Activated CD8-positive, alpha-beta T cell treated with anti-CD3 and anti-CD28 coated beads, Interleukin-2, amount 10 ng/mL, durations not matched to agents 7 days and 5 days (primary cell): ENCODE measurements around the gene OBSL1. TPM values are rescaled to one million over a fixed set of nuclear protein-coding genes. Genes with fewer than 3 reads are reported as not detected.

ENCODE experiments used
- ATAC-seq: fragments of 150-1000 bp; cut with Tn5 transposase; one replicate; pipeline ENCODE4 v1.10.0; 2021; ENCODE audit warnings: moderate library complexity
- CTCF ChIA-PET: fragments of 350-600 bp; sonication (Branson Sonifier 250); formaldehyde crosslinking; loops from one replicate; lab custom pipeline; 2021; ENCODE audit warnings: antibody characterized with exemption; lab: Charles Lee
- POLR2A ChIA-PET: fragments of 350-600 bp; sonication (Branson Sonifier 250); formaldehyde crosslinking; loops from one replicate; lab custom pipeline; 2021; ENCODE audit warnings: antibody characterized with exemption; lab: Charles Lee
- DNase-seq: peaks from one replicate; pipeline ENCODE4 v3.0.0-alpha.2; 2020
- H3K27ac Mint-ChIP-seq: one replicate; pipeline ENCODE4 v1.8.0; 2021; ENCODE audit warnings: mild to moderate bottlenecking, mixed read lengths
- H3K27me3 Mint-ChIP-seq: one replicate; pipeline ENCODE4 v1.8.0; 2021; ENCODE audit warnings: low read depth, mixed read lengths
- H3K36me3 Mint-ChIP-seq: one replicate; pipeline ENCODE4 v1.8.0; 2021; ENCODE audit warnings: low read depth, mixed read lengths
- H3K4me1 Mint-ChIP-seq: one replicate; pipeline ENCODE4 v1.8.0; 2021; ENCODE audit warnings: low read depth, mixed read lengths
- H3K4me3 Mint-ChIP-seq: one replicate; pipeline ENCODE4 v1.8.0; 2021; ENCODE audit warnings: mild to moderate bottlenecking, mixed read lengths
- H3K9me3 Mint-ChIP-seq: one replicate; pipeline ENCODE4 v1.8.0; 2022; ENCODE audit warnings: mixed read lengths; ENCODE audit not compliant: insufficient read depth
- total RNA-seq, 2 experiments: library from RNA; stranded (reverse); gene quantifications; one replicate each; pipeline ENCODE4 v1.2.3, GENCODE V29; 2021

OBSL1 gene
- total RNA-seq, 2 experiments from 2014 or later, result 0.18 to 0.45 TPM

DNA sequence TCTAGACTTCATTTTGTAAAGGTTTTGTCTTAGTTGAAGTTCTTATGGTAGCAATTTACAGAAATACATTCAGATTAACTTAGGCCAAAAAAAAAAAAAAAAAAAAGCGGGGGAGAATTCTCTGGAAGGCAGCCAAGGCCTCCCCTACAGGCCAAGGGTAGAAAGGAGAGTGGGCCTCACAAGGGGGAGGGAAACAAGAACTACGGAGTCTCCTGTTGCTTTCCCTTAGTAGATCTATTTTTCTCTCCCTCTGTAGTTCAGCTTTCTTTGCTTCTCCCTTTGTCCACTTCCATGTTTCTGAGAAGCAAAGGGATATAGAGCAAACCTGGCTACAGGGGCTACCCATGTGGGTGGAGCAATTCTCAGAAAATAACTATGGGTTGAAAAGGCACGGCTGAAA, 23.9 kb upstream of the OBSL1 start:
- H3K27me3 Mint-ChIP-seq, result peaks cover 11% of the 10 kb centered on the region
- no peaks in the 10 kb centered on the region for H3K36me3 Mint-ChIP-seq
- H3K4me3 Mint-ChIP-seq, result no peak overlapping the region
- H3K4me1 Mint-ChIP-seq, result peaks cover 32% of the 10 kb centered on the region
- ATAC-seq (no peak), DNase-seq (no peak)
- ChIA-PET CTCF (interaction anchor here (0.9 to 1.3 kb wide), 3 partner anchors 35 to 65 kb away, joined by 3 read pairs; no protein-coding TSS in a partner anchor), POLR2A (no interaction called here)
- no peaks in the 10 kb centered on the region for H3K9me3 Mint-ChIP-seq
- no peak overlapping the region for H3K27ac Mint-ChIP-seq

DNA sequence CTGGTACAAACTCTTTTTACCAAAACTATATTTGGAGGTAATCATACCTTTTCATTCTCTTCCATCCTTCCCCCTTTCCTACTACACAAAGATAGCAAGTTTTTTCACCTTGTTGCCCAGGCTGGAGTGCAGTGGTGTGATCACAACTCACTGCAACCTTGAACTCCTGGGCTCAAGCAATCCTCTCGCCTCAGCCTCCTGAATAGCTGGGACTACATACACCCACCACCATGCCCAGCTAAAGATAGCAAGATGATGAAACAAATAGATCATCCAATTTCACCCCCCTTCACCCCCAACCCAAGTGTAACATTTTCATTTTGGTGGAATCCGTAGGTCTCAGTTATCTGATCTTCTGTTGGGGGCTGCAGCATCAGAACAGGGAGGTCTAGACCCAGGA, 21.8 kb upstream of the OBSL1 start:
- Mint-ChIP-seq H3K9me3 (no peaks in the 10 kb centered on the region), H3K27me3 (peaks cover 11% of the 10 kb centered on the region), H3K27ac (no peak overlapping the region), H3K4me1 (peaks cover 20% of the 10 kb centered on the region), H3K4me3 (no peak overlapping the region), H3K36me3 (no peaks in the 10 kb centered on the region)
- DNase-seq (no peak), ATAC-seq (no peak)
- ChIA-PET CTCF (no interaction called here), POLR2A (no interaction called here)

DNA sequence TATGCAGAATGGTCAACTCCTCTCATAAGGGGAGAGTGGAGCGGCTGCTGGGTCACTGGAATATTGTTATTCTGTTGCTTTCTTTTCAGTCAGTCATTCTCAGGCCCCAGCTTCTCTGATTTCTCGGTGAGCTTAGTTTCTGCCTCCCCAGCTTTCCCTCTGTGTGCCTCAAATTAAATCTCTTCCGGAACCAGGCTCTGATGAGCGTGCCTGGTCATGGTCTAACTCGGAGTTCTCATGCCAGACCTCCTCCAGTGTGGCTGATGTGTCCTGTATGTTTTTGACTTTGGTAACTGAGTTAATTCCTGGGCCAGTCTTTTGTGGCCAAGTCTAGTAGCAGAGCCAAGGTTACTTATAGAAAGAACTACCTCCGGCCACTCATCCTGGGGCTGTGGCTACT, 21.4 kb upstream of the OBSL1 start:
- Mint-ChIP-seq H3K4me1 (peaks cover 18% of the 10 kb centered on the region), H3K4me3 (no peak overlapping the region), H3K9me3 (no peaks in the 10 kb centered on the region), H3K36me3 (no peaks in the 10 kb centered on the region), H3K27me3 (peaks cover 11% of the 10 kb centered on the region), H3K27ac (no peak overlapping the region)
- DNase-seq (no peak), ATAC-seq (no peak)
- POLR2A ChIA-PET, result no interaction called here
- CTCF ChIA-PET, result no interaction called here

GRCh38 chr2:219591091-219591490, 19.8 kb upstream of the OBSL1 start:
- H3K9me3 Mint-ChIP-seq, result no peaks in the 10 kb centered on the region
- H3K4me1 Mint-ChIP-seq, result peaks cover 6% of the 10 kb centered on the region
- ATAC-seq (no peak), DNase-seq (no peak)
- H3K27me3 Mint-ChIP-seq, result peaks cover 11% of the 10 kb centered on the region
- ChIA-PET CTCF (interaction anchor here (1.0 kb wide), 1 partner anchor 52 kb away, joined by 4 read pairs; no protein-coding TSS in a partner anchor), POLR2A (no interaction called here)
- H3K27ac Mint-ChIP-seq, result no peak overlapping the region
- H3K36me3 Mint-ChIP-seq, result no peaks in the 10 kb centered on the region
- no peak overlapping the region for H3K4me3 Mint-ChIP-seq

DNA sequence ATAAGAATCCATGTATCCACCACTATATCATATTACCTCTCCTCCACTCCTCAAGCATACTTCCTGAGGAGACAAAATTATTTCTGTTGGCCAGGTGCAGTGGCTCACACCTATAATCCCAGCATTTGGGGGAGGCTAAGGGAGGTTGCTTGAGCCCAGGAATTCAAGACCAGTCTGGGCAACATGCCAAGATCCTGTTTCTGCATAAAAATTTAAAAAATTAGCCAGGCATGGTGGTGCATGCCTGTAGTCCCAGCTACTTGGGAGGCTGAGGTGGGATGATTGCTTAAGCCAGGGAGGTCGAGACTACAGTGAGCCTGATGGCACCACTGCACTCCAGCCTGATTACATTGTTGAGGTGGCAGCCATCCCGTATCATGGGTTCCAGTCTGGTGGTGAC, 10.0 kb upstream of the OBSL1 start:
- Mint-ChIP-seq H3K27me3 (peaks cover 12% of the 10 kb centered on the region), H3K4me1 (no peaks in the 10 kb centered on the region), H3K9me3 (no peaks in the 10 kb centered on the region), H3K4me3 (no peak overlapping the region), H3K36me3 (no peaks in the 10 kb centered on the region), H3K27ac (no peak overlapping the region)
- DNase-seq, result no peak
- no peak for ATAC-seq
- POLR2A ChIA-PET, result no interaction called here
- CTCF ChIA-PET, result interaction anchor here (1.5 kb wide), 1 partner anchor 13 kb away, joined by 3 read pairs; no protein-coding TSS in a partner anchor

GRCh38 chr2:219578811-219579613, 7.7 kb upstream of the OBSL1 start:
- Mint-ChIP-seq H3K27ac (no peak overlapping the region), H3K4me1 (no peaks in the 10 kb centered on the region), H3K4me3 (no peak overlapping the region), H3K27me3 (peaks cover 12% of the 10 kb centered on the region), H3K9me3 (no peaks in the 10 kb centered on the region), H3K36me3 (no peaks in the 10 kb centered on the region)
- ATAC-seq, result no peak
- CTCF ChIA-PET, result interaction anchor here (1.2 kb wide), 1 partner anchor 37 kb away, joined by 7 read pairs; no protein-coding TSS in a partner anchor
- DNase-seq, result no peak
- POLR2A ChIA-PET, result no interaction called here

DNA sequence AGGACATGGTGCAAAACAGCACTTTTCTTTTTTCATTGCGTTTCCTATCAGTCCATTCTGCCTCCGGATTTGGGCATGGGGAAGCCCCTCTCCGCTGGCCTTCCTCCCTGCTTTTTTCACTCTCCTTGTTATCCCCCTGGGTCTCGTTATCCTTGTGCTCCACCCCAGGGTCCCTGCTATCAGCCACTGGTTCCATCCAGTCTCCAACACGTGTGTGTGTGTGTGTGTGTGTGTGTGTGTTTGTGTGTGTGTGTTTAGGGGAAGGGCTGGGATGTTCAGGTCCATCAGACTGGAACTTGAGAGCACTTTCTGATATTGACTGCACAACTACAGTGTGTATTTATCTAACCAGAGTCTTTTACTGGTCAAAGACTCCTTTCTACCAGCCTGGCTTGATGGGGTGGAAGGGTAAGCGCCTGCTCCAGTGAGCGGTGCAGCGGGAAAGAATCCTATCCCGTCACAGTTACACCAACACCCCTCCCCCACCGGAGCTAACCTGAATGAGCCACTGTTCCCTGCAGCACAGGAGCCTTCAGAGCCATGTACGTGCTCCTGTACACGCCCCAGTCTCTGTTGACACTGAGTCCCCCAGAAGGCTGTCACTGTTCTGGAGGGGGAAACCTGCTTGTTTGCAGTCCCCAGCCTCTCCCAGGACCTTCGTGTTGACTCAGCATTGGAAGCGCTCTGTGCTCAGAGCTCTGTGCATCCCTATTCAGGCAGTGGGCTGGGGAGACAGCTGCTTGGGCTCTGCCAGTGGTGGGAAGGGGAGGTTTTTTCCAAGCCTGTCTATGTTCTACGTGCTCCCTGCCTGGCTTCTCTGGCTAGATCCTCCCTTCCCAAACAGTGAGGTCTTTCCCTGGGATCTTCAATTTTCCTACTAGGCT, 5.4 kb upstream of the OBSL1 start:
- Mint-ChIP-seq H3K9me3 (no peaks in the 10 kb centered on the region), H3K4me3 (no peak overlapping the region), H3K27ac (no peak overlapping the region), H3K4me1 (no peaks in the 10 kb centered on the region), H3K27me3 (peaks cover 25% of the 10 kb centered on the region), H3K36me3 (no peaks in the 10 kb centered on the region)
- POLR2A ChIA-PET, result interaction anchor here (0.6 to 0.8 kb wide), 2 partner anchors 20 to 70 kb away, joined by 3 to 4 read pairs; no protein-coding TSS in a partner anchor
- CTCF ChIA-PET, result interaction anchor here (3.0 kb wide), 1 partner anchor 17 kb away, joined by 13 read pairs; no protein-coding TSS in a partner anchor
- no peak for ATAC-seq
- DNase-seq, result no peak

DNA sequence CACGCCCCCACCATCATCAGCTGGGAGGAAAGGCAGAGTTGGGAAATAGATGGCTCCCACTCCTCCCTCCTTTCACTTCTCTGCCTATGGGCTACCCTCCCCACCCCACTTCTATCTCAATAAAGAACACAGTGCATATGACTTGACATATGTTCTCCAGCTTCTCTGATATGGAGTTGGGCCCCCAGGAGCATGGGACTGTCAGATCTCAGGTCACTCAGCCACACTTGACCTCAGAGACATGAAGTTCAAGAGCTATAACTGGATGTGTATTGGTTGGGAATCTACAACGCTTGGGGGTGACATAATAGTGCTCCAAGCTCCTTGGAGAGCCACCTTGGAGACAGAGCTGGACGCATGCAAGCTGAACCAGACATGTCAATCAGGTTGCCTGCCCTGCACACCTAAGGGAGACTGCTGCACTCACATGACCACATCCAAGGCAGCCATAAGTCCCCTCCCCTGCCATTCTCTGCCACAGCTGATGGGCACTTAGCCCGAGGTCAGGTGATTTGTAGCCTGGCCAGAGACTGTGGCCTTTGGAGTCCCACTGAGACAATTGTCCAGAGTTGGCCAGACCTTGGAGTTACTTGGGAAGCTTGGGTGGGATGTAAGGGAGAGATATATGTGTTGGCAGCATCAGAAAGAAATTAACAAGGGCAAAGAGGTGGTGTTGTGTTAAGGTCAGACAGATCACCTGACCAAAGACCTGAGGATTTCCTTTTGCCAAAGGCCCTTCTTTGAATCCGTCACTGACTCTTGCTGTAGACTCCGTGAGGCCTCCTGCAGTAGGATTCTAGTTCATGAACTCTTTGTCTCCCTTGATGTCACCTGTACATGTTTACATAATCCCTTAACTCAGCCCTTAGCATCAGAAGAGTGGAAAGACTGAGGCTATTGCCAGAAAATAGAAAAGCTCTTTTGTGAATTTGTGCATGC, 4.5 kb upstream of the OBSL1 start:
- Mint-ChIP-seq H3K27me3 (peaks cover 28% of the 10 kb centered on the region), H3K27ac (no peak overlapping the region), H3K4me1 (no peaks in the 10 kb centered on the region), H3K4me3 (no peak overlapping the region), H3K9me3 (no peaks in the 10 kb centered on the region), H3K36me3 (no peaks in the 10 kb centered on the region)
- DNase-seq, result no peak
- no peak for ATAC-seq
- ChIA-PET CTCF (interaction anchor here (3.0 kb wide), 1 partner anchor 16 kb away, joined by 13 read pairs; no protein-coding TSS in a partner anchor), POLR2A (no interaction called here)

DNA sequence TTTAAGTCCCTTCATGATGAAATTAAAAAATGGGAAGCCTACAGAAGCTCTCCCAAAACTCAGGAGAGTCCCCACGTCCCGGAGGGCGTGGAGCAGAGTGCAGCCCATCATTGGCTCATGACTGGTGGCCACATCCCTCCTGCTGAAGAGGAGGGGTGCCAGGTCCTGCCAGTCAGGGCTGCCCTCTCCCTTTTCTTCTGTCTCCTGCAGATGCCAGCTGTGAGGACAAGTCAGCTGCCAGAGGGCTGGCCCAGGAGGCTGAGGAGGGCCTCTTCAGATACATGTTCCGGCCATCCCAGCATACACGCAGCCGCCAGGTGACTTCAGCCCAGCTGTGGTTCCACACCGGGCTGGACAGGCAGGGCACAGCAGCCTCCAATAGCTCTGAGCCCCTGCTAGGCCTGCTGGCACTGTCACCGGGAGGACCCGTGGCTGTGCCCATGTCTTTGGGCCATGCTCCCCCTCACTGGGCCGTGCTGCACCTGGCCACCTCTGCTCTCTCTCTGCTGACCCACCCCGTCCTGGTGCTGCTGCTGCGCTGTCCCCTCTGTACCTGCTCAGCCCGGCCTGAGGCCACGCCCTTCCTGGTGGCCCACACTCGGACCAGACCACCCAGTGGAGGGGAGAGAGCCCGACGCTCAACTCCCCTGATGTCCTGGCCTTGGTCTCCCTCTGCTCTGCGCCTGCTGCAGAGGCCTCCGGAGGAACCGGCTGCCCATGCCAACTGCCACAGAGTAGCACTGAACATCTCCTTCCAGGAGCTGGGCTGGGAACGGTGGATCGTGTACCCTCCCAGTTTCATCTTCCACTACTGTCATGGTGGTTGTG, 3.4 kb upstream of the OBSL1 start:
- Mint-ChIP-seq H3K27ac (no peak overlapping the region), H3K4me1 (no peaks in the 10 kb centered on the region), H3K27me3 (peaks cover 35% of the 10 kb centered on the region), H3K4me3 (no peak overlapping the region), H3K36me3 (no peaks in the 10 kb centered on the region), H3K9me3 (no peaks in the 10 kb centered on the region)
- ATAC-seq (peak; percentile 10), DNase-seq (no peak)
- POLR2A ChIA-PET, result no interaction called here
- CTCF ChIA-PET, result interaction anchor here (1.2 to 3.0 kb wide), 2 partner anchors 15 to 68 kb away, joined by 3 to 13 read pairs; no protein-coding TSS in a partner anchor

DNA sequence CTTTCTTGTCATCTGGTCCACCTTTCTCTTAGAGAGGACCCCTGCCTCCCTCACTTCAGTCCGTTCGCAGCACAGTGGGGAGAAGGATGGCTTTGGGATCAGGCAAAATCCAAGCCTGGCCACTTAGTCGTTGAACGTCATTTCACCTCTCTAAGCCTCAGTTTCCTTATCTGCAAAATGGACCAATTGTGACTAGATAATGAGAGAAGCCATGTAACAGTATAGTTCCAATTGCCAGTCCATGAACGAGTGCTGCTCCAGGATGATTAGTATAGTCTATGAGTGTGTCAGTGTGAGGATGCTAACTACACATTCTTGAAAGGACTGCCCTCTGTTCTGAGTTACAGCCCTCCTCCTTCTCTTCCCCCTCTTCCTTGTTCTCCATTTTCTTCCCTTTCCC, 1.8 kb upstream of the OBSL1 start:
- H3K27me3 Mint-ChIP-seq, result peaks cover 42% of the 10 kb centered on the region
- ChIA-PET POLR2A (no interaction called here), CTCF (interaction anchor here (1.2 kb wide), 1 partner anchor 69 kb away, joined by 3 read pairs; no protein-coding TSS in a partner anchor)
- no peak overlapping the region for H3K4me3 Mint-ChIP-seq
- H3K4me1 Mint-ChIP-seq, result no peaks in the 10 kb centered on the region
- DNase-seq (no peak), ATAC-seq (no peak)
- no peak overlapping the region for H3K27ac Mint-ChIP-seq
- H3K36me3 Mint-ChIP-seq, result no peaks in the 10 kb centered on the region
- H3K9me3 Mint-ChIP-seq, result no peaks in the 10 kb centered on the region
